Endodermal cell (in vitro differentiated cells): ENCODE data around the gene KIFAP3. TPM values are rescaled to one million over a fixed set of nuclear protein-coding genes. Genes with fewer than 3 reads are reported as not detected.
A peak's percentile ranks its signal among the peaks of the same experiment; 100 is the strongest.

ENCODE experiments used
- DNase-seq: peaks from one replicate; pipeline ENCODE4 v3.0.0-alpha.2; 2017
- H3K27ac ChIP-seq: 2 replicates; pipeline ENCODE4 v1.5.1; 2013; ENCODE audit warnings: mild to moderate bottlenecking, low read depth, low read length, moderate library complexity
- H3K27me3 ChIP-seq: 2 replicates; pipeline ENCODE4 v1.6.1; 2013; ENCODE audit warnings: mild to moderate bottlenecking, low read length, moderate library complexity; ENCODE audit not compliant: insufficient read depth, control insufficient read depth, poor library complexity, severe bottlenecking
- H3K36me3 ChIP-seq: 2 replicates; pipeline ENCODE4 v1.7.0; 2013; ENCODE audit warnings: mild to moderate bottlenecking, low read length, moderate library complexity; ENCODE audit not compliant: control insufficient read depth, insufficient read depth
- H3K4me1 ChIP-seq: one replicate; pipeline ENCODE4 v1.7.0; 2013; ENCODE audit warnings: low read length; ENCODE audit not compliant: control insufficient read depth, insufficient read depth
- H3K4me3 ChIP-seq: 2 replicates; pipeline ENCODE4 v1.5.1; 2013; ENCODE audit warnings: mild to moderate bottlenecking, low read length, moderate library complexity
- H3K9ac ChIP-seq: 2 replicates; pipeline ENCODE4 v1.6.1; 2013; ENCODE audit warnings: mild to moderate bottlenecking, low read length, moderate library complexity; ENCODE audit not compliant: poor library complexity, severe bottlenecking; ENCODE audit errors: extremely low read depth
- H3K9me3 ChIP-seq: 2 replicates; pipeline ENCODE4 v1.6.1; 2013; ENCODE audit warnings: mild to moderate bottlenecking, low read length, moderate library complexity; ENCODE audit not compliant: control insufficient read depth
- H3K27ac Mint-ChIP-seq: 2 replicates; pipeline ENCODE4 v1.8.0; 2020; ENCODE audit warnings: mixed read lengths
- H3K27me3 Mint-ChIP-seq: 2 replicates; pipeline ENCODE4 v1.8.0; 2021; ENCODE audit warnings: mild to moderate bottlenecking, mixed read lengths; ENCODE audit not compliant: insufficient read depth
- H3K36me3 Mint-ChIP-seq: 2 replicates; pipeline ENCODE4 v1.8.0; 2020; ENCODE audit warnings: low read depth, mixed read lengths
- H3K4me1 Mint-ChIP-seq: 2 replicates; pipeline ENCODE4 v1.8.0; 2020; ENCODE audit warnings: mixed read lengths
- H3K4me3 Mint-ChIP-seq: 2 replicates; pipeline ENCODE4 v1.8.0; 2020; ENCODE audit warnings: mild to moderate bottlenecking, moderate library complexity, mixed read lengths
- H3K9me3 Mint-ChIP-seq: 2 replicates; pipeline ENCODE4 v1.8.0; 2020; ENCODE audit warnings: mild to moderate bottlenecking, mixed read lengths
- CTCF ChIP-seq: fragments of 200-600 bp; sonication (generic); conservative IDR thresholded peaks from 2 replicates; pipeline ENCODE4 v1.5.0; 2021; ENCODE audit warnings: antibody characterized with exemption, mild to moderate bottlenecking
- WGBS, 2 experiments: methylation state at CpG; one replicate each; pipeline versions ENCODE4 v1.1.5 to v1.1.7; 2013; ENCODE audit warnings: missing lambda C conversion rate in 2 of 2, mixed read lengths in 1 of 2; ENCODE audit not compliant: insufficient coverage in 1 of 2, insufficient read length in 1 of 2; 5-methylcytosine and 5-hydroxymethylcytosine counted together
- total RNA-seq, 2 donors: library from RNA; stranded (reverse); fragmentation: NEBNext Ultra II Directional in 1 of 2; extraction: Animal tissue kit (Norgen Biotek cat#: 25700) in 1 of 2; gene quantifications; 2 replicates in 1 of 2; 3 replicates in 1 of 2; pipeline ENCODE4 v1.2.1, GENCODE V29; 2021

KIFAP3 gene
- total RNA-seq, 2 donors from 2014 or later: 8.9 to 14.5 TPM

- Histone ChIP-seq H3K9ac (no peak overlapping the region), H3K27ac (no peak overlapping the region), H3K27me3 (no peaks in the 10 kb centered on the region), H3K4me1 (no peaks in the 10 kb centered on the region), H3K4me3 (no peak overlapping the region), H3K9me3 (no peaks in the 10 kb centered on the region), H3K36me3 (no peaks in the 10 kb centered on the region)
- H3K36me3 Mint-ChIP-seq: no peaks in the 10 kb centered on the region
- H3K27me3 Mint-ChIP-seq: no peaks in the 10 kb centered on the region
- no peaks in the 10 kb centered on the region for H3K4me1 Mint-ChIP-seq
- DNase-seq: peak; percentile 39
- no peak for TF ChIP-seq CTCF
- H3K27ac Mint-ChIP-seq: no peak overlapping the region
- no peaks in the 10 kb centered on the region for H3K9me3 Mint-ChIP-seq
- 86 to 94% methylated on average over 9 to 17 of the region's 17 CpGs for WGBS, 2 experiments
- H3K4me3 Mint-ChIP-seq: no peak overlapping the region
Observed at GRCh38 chr1:169943963-169944526, 130.4 kb downstream of the KIFAP3 start.

GRCh38 chr1:169941982-169942830 lies 132.3 kb downstream of the KIFAP3 start:
- Histone ChIP-seq H3K4me1 (no peaks in the 10 kb centered on the region), H3K36me3 (no peaks in the 10 kb centered on the region), H3K9me3 (no peaks in the 10 kb centered on the region), H3K9ac (no peak overlapping the region), H3K4me3 (no peak overlapping the region), H3K27me3 (no peaks in the 10 kb centered on the region), H3K27ac (no peak overlapping the region)
- no peak for TF ChIP-seq CTCF
- H3K4me1 Mint-ChIP-seq: no peaks in the 10 kb centered on the region
- H3K9me3 Mint-ChIP-seq: no peaks in the 10 kb centered on the region
- 90% methylated on average over 2 of the region's 2 CpGs; no CpG with 5 or more reads in 1 of the 2 experiments for WGBS, 2 experiments
- H3K27ac Mint-ChIP-seq: no peak overlapping the region
- no peaks in the 10 kb centered on the region for H3K27me3 Mint-ChIP-seq
- no peak for DNase-seq
- no peak overlapping the region for H3K4me3 Mint-ChIP-seq
- H3K36me3 Mint-ChIP-seq: no peaks in the 10 kb centered on the region

GRCh38 chr1:169933984-169934725 lies 140.3 kb downstream of the KIFAP3 start:
- no peaks in the 10 kb centered on the region for H3K4me1 Mint-ChIP-seq
- Histone ChIP-seq H3K9me3 (no peaks in the 10 kb centered on the region), H3K27me3 (no peaks in the 10 kb centered on the region), H3K36me3 (no peaks in the 10 kb centered on the region), H3K9ac (no peak overlapping the region), H3K27ac (no peak overlapping the region), H3K4me3 (no peak overlapping the region), H3K4me1 (no peaks in the 10 kb centered on the region)
- no peak overlapping the region for H3K27ac Mint-ChIP-seq
- TF ChIP-seq CTCF: no peak
- no peaks in the 10 kb centered on the region for H3K36me3 Mint-ChIP-seq
- no peaks in the 10 kb centered on the region for H3K27me3 Mint-ChIP-seq
- no peak overlapping the region for H3K4me3 Mint-ChIP-seq
- H3K9me3 Mint-ChIP-seq: no peaks in the 10 kb centered on the region
- DNase-seq: no peak
- 83 to 89% methylated on average over 2 to 6 of the region's 7 CpGs for WGBS, 2 experiments
